HG03064 (cell line): Measurements from ENCODE around the gene DCAF15.

Experiments
- ATAC-seq: cut with Tn5 transposase; IDR thresholded peaks from one replicate; pipeline ENCODE4 v1.9.1; 2021; ENCODE audit warnings: low read depth; ENCODE audit not compliant: unreplicated experiment

Gene DCAF15

GRCh38 chr19:13929956-13930355, 22.4 kb upstream of the DCAF15 start:
- no peak for ATAC-seq

- ATAC-seq = no peak
Measured at GRCh38 chr19:13930402-13930801, 21.9 kb upstream of the DCAF15 start.

- ATAC-seq = no peak
Measured at GRCh38 chr19:13931391-13932148, 20.7 kb upstream of the DCAF15 start.

- ATAC-seq = no peak
Measured at GRCh38 chr19:13932149-13932637, 20.1 kb upstream of the DCAF15 start.

GRCh38 chr19:13932911-13933393, 19.4 kb upstream of the DCAF15 start:
- no peak for ATAC-seq

GRCh38 chr19:13934785-13935109, 17.6 kb upstream of the DCAF15 start:
- ATAC-seq = no peak

- ATAC-seq = no peak
Measured at GRCh38 chr19:13935765-13936510, 16.4 kb upstream of the DCAF15 start.

GRCh38 chr19:13937479-13938300, 14.6 kb upstream of the DCAF15 start:
- ATAC-seq = no peak

GRCh38 chr19:13938301-13939064, 13.8 kb upstream of the DCAF15 start, which contains the start of gene PODNL1:
Gene PODNL1 (minus strand): TSS chr19:13938417. CDS start chr19:13938181, 236 bp downstream.
- ATAC-seq = no peak

GRCh38 chr19:13942023-13942684, 10.2 kb upstream of the DCAF15 start:
- no peak for ATAC-seq

- no peak for ATAC-seq
Measured at GRCh38 chr19:13946414-13946813, 5.9 kb upstream of the DCAF15 start.

- no peak for ATAC-seq
Measured at GRCh38 chr19:13951043-13951442, 1.3 kb upstream of the DCAF15 start.

- ATAC-seq = no peak
Measured at GRCh38 chr19:13951799-13952153, 533 bp upstream of the DCAF15 start.

- no peak for ATAC-seq
Measured at GRCh38 chr19:13952931-13953531, 722 bp downstream of the DCAF15 start.

GRCh38 chr19:13954185-13954584, 1.9 kb downstream of the DCAF15 start:
- ATAC-seq = no peak

GRCh38 chr19:13955662-13956364, 3.5 kb downstream of the DCAF15 start:
- no peak for ATAC-seq

- no peak for ATAC-seq
Measured at GRCh38 chr19:13956365-13956744, 4.0 kb downstream of the DCAF15 start.

- no peak for ATAC-seq
Measured at GRCh38 chr19:13957051-13957450, 4.7 kb downstream of the DCAF15 start.

GRCh38 chr19:13958043-13958442, 5.7 kb downstream of the DCAF15 start:
- ATAC-seq = no peak
